H9 (cell line): Measurements from ENCODE around the gene SCAP. TPM values are rescaled to one million over a fixed set of nuclear protein-coding genes. Genes with fewer than 3 reads are reported as not detected.
A peak's percentile ranks its signal among the peaks of the same experiment; 100 is the strongest.

Experiments used
- DNase-seq: peaks from one replicate; pipeline ENCODE4 v3.0.0-alpha.2; 2017
- H2AFZ ChIP-seq: one replicate; pipeline ENCODE4 v1.6.1; 2013; ENCODE audit warnings: mild to moderate bottlenecking, low read length, control low read depth, moderate library complexity
- H2AK5ac ChIP-seq: 2 replicates; pipeline ENCODE4 v1.6.1; 2013; ENCODE audit warnings: low read length, control low read depth, mixed read lengths; ENCODE audit not compliant: insufficient read length
- H2BK120ac ChIP-seq: one replicate; pipeline ENCODE4 v1.6.1; 2013; ENCODE audit warnings: low read depth, mild to moderate bottlenecking, low read length, control low read depth, inconsistent platforms; ENCODE audit not compliant: poor library complexity, severe bottlenecking
- H2BK12ac ChIP-seq: 2 replicates; pipeline ENCODE4 v1.6.1; 2013; ENCODE audit warnings: low read length, control low read depth, mixed read lengths, low read depth; ENCODE audit not compliant: insufficient read length
- H2BK15ac ChIP-seq: 2 replicates; pipeline ENCODE4 v1.6.1; 2013; ENCODE audit warnings: low read depth, low read length, control low read depth
- H2BK20ac ChIP-seq: one replicate; pipeline ENCODE4 v1.6.1; 2013; ENCODE audit warnings: low read depth, mild to moderate bottlenecking, low read length, control low read depth, inconsistent platforms; ENCODE audit not compliant: poor library complexity, severe bottlenecking
- H2BK5ac ChIP-seq: 2 replicates; pipeline ENCODE4 v1.6.1; 2013; ENCODE audit warnings: low read length, control low read depth, mixed read lengths; ENCODE audit not compliant: insufficient read length
- H3K14ac ChIP-seq: 2 replicates; pipeline ENCODE4 v1.6.1; 2013; ENCODE audit warnings: low read length, control low read depth; ENCODE audit not compliant: insufficient read depth
- H3K18ac ChIP-seq: 2 replicates; pipeline ENCODE4 v1.6.1; 2013; ENCODE audit warnings: low read depth, mild to moderate bottlenecking, mixed read lengths, low read length, control low read depth; ENCODE audit not compliant: insufficient read length
- H3K23ac ChIP-seq: 2 replicates; pipeline ENCODE4 v1.6.1; 2013; ENCODE audit warnings: low read length, control low read depth, mixed read lengths, low read depth; ENCODE audit not compliant: insufficient read length
- H3K23me2 ChIP-seq: 2 replicates; pipeline ENCODE4 v1.6.1; 2013; ENCODE audit warnings: low read depth, mild to moderate bottlenecking, mixed read lengths, low read length, control low read depth; ENCODE audit not compliant: insufficient read length, poor library complexity, severe bottlenecking
- H3K27ac ChIP-seq: 2 replicates; pipeline ENCODE4 v1.5.1; 2013; ENCODE audit warnings: low read length, control low read depth, mixed read lengths, low read depth; ENCODE audit not compliant: insufficient read length
- H3K27me3 ChIP-seq: 2 replicates; pipeline ENCODE4 v1.6.1; 2013; ENCODE audit warnings: low read length, control low read depth, inconsistent platforms; ENCODE audit not compliant: insufficient read depth
- H3K4ac ChIP-seq: 2 replicates; pipeline ENCODE4 v1.6.1; 2013; ENCODE audit warnings: low read depth, mild to moderate bottlenecking, control low read depth, inconsistent platforms, low read length, moderate library complexity
- H3K4me1 ChIP-seq: 2 replicates; pipeline ENCODE4 v1.6.1; 2013; ENCODE audit warnings: low read length, control low read depth, inconsistent platforms; ENCODE audit not compliant: insufficient read depth
- H3K4me2 ChIP-seq: 2 replicates; pipeline ENCODE4 v1.6.1; 2013; ENCODE audit warnings: low read length, control low read depth, mixed read lengths; ENCODE audit not compliant: insufficient read length, insufficient read depth
- H3K56ac ChIP-seq: 2 replicates; pipeline ENCODE4 v1.6.1; 2013; ENCODE audit warnings: low read depth, mild to moderate bottlenecking, mixed read lengths, low read length, control low read depth; ENCODE audit not compliant: insufficient read length
- H3K79me1 ChIP-seq: 2 replicates; pipeline ENCODE4 v1.6.1; 2013; ENCODE audit warnings: low read depth, mild to moderate bottlenecking, moderate library complexity, low read length, control low read depth, inconsistent platforms; ENCODE audit not compliant: insufficient read depth, poor library complexity, severe bottlenecking
- H3K79me2 ChIP-seq: 2 replicates; pipeline ENCODE4 v1.6.1; 2013; ENCODE audit warnings: low read length, control low read depth, inconsistent platforms; ENCODE audit not compliant: insufficient read depth
- H3K9ac ChIP-seq: 2 replicates; pipeline ENCODE4 v1.6.1; 2013; ENCODE audit warnings: low read length, control low read depth, mixed read lengths; ENCODE audit not compliant: insufficient read length; ENCODE audit errors: extremely low read depth
- H3K9me3 ChIP-seq: one replicate; pipeline ENCODE4 v1.6.1; 2013; ENCODE audit warnings: low read depth, low read length, inconsistent platforms; ENCODE audit not compliant: control insufficient read depth
- H3T11ph ChIP-seq: one replicate; pipeline ENCODE4 v1.6.1; 2013; ENCODE audit warnings: mild to moderate bottlenecking, low read length, control low read depth, inconsistent platforms
- H4K20me1 ChIP-seq: one replicate; pipeline ENCODE4 v1.6.1; 2013; ENCODE audit not compliant: control insufficient read depth, insufficient read length, insufficient read depth
- H4K5ac ChIP-seq: 2 replicates; pipeline ENCODE4 v1.6.1; 2013; ENCODE audit warnings: low read depth, mild to moderate bottlenecking, mixed read lengths, low read length, control low read depth; ENCODE audit not compliant: insufficient read length
- H4K8ac ChIP-seq: replicated peaks from 2 replicates; pipeline ENCODE4 v1.6.1; 2013; ENCODE audit warnings: low read length, control low read depth, mixed read lengths, low read depth; ENCODE audit not compliant: insufficient read length
- H4K91ac ChIP-seq: 2 replicates; pipeline ENCODE4 v1.6.1; 2013; ENCODE audit warnings: low read depth, mild to moderate bottlenecking, moderate library complexity, mixed read lengths, low read length, control low read depth; ENCODE audit not compliant: insufficient read length
- H3K27ac Mint-ChIP-seq, 3 experiments: 2 replicates in 2 of 3; 3 replicates in 1 of 3; pipeline ENCODE4 v1.8.0; 2020 to 2021; ENCODE audit warnings: mixed read lengths in 3 of 3, mild to moderate bottlenecking in 1 of 3, moderate library complexity in 1 of 3
- H3K27me3 Mint-ChIP-seq: 2 replicates; pipeline ENCODE4 v1.8.0; 2021; ENCODE audit warnings: low read depth, mild to moderate bottlenecking, moderate library complexity, mixed read lengths
- H3K36me3 Mint-ChIP-seq, 3 experiments: 2 replicates in 2 of 3; 3 replicates in 1 of 3; pipeline ENCODE4 v1.8.0; 2020 to 2021; ENCODE audit warnings: low read depth in 3 of 3, mixed read lengths in 3 of 3; ENCODE audit not compliant: insufficient read depth in 1 of 3
- H3K4me1 Mint-ChIP-seq, 2 experiments: 2 replicates each; pipeline ENCODE4 v1.8.0; 2020; ENCODE audit warnings: mixed read lengths in 2 of 2
- H3K4me3 Mint-ChIP-seq, 2 experiments: 2 replicates in 1 of 2; 3 replicates in 1 of 2; pipeline ENCODE4 v1.8.0; 2020 to 2021; ENCODE audit warnings: mild to moderate bottlenecking in 2 of 2, mixed read lengths in 2 of 2, moderate library complexity in 1 of 2
- H3K9me3 Mint-ChIP-seq, 2 experiments: 2 replicates in 1 of 2; 3 replicates in 1 of 2; pipeline ENCODE4 v1.8.0; 2020; ENCODE audit warnings: mild to moderate bottlenecking in 2 of 2, mixed read lengths in 2 of 2, moderate library complexity in 1 of 2
- CTCF ChIP-seq: fragments of 200-600 bp; sonication (generic); conservative IDR thresholded peaks from 3 replicates; pipeline ENCODE4 v1.8.0; 2021; ENCODE audit warnings: antibody characterized with exemption, mild to moderate bottlenecking
- WGBS: extraction: QIAGEN DNeasy Blood & Tissue Kit; methylation state at CpG from one replicate; pipeline ENCODE4 v1.1.7; 2013; ENCODE audit warnings: missing lambda C conversion rate, low lambda C conversion rate, mixed read lengths; ENCODE audit not compliant: insufficient read length; ENCODE audit errors: extremely low coverage; 5-methylcytosine and 5-hydroxymethylcytosine counted together
- total RNA-seq: library from RNA; stranded (reverse); gene quantifications from 2 replicates; pipeline ENCODE4 v1.2.1, GENCODE V29; 2021

Gene SCAP
- total RNA-seq, 1 experiment from 2014 or later, result 104 TPM

- H2BK120ac ChIP-seq, result no peak overlapping the region
- no peak overlapping the region for H4K91ac ChIP-seq
- H3T11ph ChIP-seq, result no peak overlapping the region
- no peak overlapping the region for H3K14ac ChIP-seq
- Mint-ChIP-seq H3K27ac (peak overlapping the region; percentile 14 to 57 (median 50); a peak in 2 of 7 replicates), H3K36me3 (peaks cover 32 to 65% (median 59%) of the 10 kb centered on the region in 3 experiments), H3K4me1 (peaks cover 4 to 12% of the 10 kb centered on the region in 2 experiments), H3K9me3 (peaks cover 0 to 9% of the 10 kb centered on the region in 2 experiments; a peak in 3 of 5 replicates), H3K4me3 (no peak overlapping the region), H3K27me3 (no peaks in the 10 kb centered on the region; the same call in 1 of the 2 replicates)
- no peak overlapping the region for H3K56ac ChIP-seq
- no peak overlapping the region for H3K23ac ChIP-seq
- H4K20me1 ChIP-seq, result no peaks in the 10 kb centered on the region
- H2BK15ac ChIP-seq, result no peak overlapping the region
- H2AFZ ChIP-seq, result no peak overlapping the region
- H4K8ac ChIP-seq, result no peak overlapping the region
- no peaks in the 10 kb centered on the region for H3K9me3 ChIP-seq
- WGBS, result no CpG with 5 or more reads among the region's 12 CpGs
- H3K79me1 ChIP-seq, result no peaks in the 10 kb centered on the region
- no peaks in the 10 kb centered on the region for H3K27me3 ChIP-seq
- no peaks in the 10 kb centered on the region for H3K79me2 ChIP-seq
- no peak overlapping the region for H3K4me2 ChIP-seq
- no peak overlapping the region for H3K27ac ChIP-seq
- no peak overlapping the region for H3K9ac ChIP-seq
- H3K4ac ChIP-seq, result no peak overlapping the region
- no peak overlapping the region for H2AK5ac ChIP-seq
- H3K18ac ChIP-seq, result no peak overlapping the region
- no peak overlapping the region for H2BK12ac ChIP-seq
- H3K4me1 ChIP-seq, result no peaks in the 10 kb centered on the region
- no peak overlapping the region for H4K5ac ChIP-seq
- H2BK5ac ChIP-seq, result no peak overlapping the region
- no peak overlapping the region for H2BK20ac ChIP-seq
- H3K23me2 ChIP-seq, result no peaks in the 10 kb centered on the region
- no peak for DNase-seq
- TF ChIP-seq CTCF, result peak; percentile 22; the same call in 1 of the 3 replicates
Observed at GRCh38 chr3:47412842-47413520, 62.8 kb downstream of the SCAP start.
